GM06990 (cell line): ENCODE data around the gene RFTN1.

ENCODE experiments used
- DNase-seq: peaks from one replicate; pipeline ENCODE4 v3.0.0-alpha.2; 2011; ENCODE audit not compliant: insufficient read length; ENCODE audit errors: extremely low read depth
- H3K27me3 ChIP-seq: replicated peaks from 2 replicates; pipeline ENCODE4 v1.6.0; 2011; ENCODE audit warnings: low read length; ENCODE audit not compliant: control insufficient read depth, insufficient read depth
- H3K36me3 ChIP-seq: 2 replicates; pipeline ENCODE4 v1.5.1; 2011; ENCODE audit warnings: low read length; ENCODE audit not compliant: control insufficient read depth, insufficient read depth
- H3K4me3 ChIP-seq: replicated peaks from 2 replicates; pipeline ENCODE4 v1.5.1; 2011; ENCODE audit warnings: low read depth, mild to moderate bottlenecking, control low read depth, low read length
- TF ChIP-seq, protein P1 (sequence below): IDR thresholded peaks from 2 replicates; pipeline ENCODE4 v1.5.1; 2011; ENCODE audit warnings: low read length, control low read depth, mild to moderate bottlenecking, inconsistent platforms; ENCODE audit not compliant: insufficient read depth, poor library complexity, severe bottlenecking

RFTN1 gene

DNA sequence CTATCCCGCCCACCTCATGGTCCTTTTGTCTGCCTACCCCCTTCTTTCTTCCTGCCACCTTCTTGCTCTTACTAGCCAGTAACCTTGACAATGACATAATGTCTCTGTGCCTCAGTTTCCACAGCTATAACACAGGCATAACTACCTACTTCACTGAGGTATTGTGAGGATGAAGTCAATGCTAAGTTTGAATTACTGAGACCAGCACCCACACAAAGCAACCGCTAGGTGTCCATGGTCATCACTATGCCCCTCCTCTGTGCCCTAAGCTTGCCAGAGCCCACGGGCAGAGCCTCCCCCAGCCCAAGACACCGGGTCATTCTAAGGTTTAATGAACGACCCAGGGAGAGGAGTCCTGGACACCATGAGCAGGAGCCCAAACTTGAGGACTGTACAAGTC is 146.9 kb downstream of the RFTN1 start:
- no peak for DNase-seq

DNA sequence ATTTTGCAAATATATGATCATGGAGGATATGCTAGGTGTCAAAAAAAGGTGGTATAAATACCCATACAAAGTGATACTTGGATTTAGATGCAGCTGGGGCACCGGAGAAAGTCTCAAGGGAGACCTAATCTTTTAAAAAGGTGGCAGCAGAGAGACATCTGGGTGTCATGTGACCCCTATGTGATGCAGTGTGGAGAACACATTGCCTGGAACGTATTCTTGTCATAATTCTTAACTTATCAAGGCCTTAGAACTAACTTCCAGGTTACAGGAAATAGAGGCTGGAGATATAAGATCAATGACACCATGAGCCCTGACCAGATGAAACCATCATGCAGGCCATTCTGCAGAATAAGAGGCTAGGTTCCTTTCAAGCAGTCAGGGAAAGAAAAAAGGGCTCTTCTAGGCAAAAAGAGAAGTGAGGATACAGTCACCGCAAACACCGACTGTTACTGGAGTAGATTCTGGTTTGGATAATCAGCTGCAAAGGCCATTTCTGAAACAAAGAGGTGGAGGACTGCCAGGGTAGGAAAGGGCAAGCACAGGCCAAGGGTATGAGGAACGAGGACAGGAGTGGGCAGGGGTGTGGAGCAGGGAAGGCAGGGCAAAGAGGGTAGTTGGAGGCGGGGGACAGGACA is 147.9 kb downstream of the RFTN1 start:
- Histone ChIP-seq H3K4me3 (no peak overlapping the region), H3K27me3 (no peaks in the 10 kb centered on the region), H3K36me3 (peaks cover 45% of the 10 kb centered on the region)
- DNase-seq, result no peak
- TF ChIP-seq, protein P1, sequence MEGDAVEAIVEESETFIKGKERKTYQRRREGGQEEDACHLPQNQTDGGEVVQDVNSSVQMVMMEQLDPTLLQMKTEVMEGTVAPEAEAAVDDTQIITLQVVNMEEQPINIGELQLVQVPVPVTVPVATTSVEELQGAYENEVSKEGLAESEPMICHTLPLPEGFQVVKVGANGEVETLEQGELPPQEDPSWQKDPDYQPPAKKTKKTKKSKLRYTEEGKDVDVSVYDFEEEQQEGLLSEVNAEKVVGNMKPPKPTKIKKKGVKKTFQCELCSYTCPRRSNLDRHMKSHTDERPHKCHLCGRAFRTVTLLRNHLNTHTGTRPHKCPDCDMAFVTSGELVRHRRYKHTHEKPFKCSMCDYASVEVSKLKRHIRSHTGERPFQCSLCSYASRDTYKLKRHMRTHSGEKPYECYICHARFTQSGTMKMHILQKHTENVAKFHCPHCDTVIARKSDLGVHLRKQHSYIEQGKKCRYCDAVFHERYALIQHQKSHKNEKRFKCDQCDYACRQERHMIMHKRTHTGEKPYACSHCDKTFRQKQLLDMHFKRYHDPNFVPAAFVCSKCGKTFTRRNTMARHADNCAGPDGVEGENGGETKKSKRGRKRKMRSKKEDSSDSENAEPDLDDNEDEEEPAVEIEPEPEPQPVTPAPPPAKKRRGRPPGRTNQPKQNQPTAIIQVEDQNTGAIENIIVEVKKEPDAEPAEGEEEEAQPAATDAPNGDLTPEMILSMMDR, result no peak

More for the DNA sequence above, 146.9 kb downstream of the RFTN1 start:
- peaks cover 43% of the 10 kb centered on the region for H3K36me3 ChIP-seq
- H3K4me3 ChIP-seq, result no peak overlapping the region
- H3K27me3 ChIP-seq, result no peaks in the 10 kb centered on the region
- TF ChIP-seq, protein P1, result peak; percentile 41

DNA sequence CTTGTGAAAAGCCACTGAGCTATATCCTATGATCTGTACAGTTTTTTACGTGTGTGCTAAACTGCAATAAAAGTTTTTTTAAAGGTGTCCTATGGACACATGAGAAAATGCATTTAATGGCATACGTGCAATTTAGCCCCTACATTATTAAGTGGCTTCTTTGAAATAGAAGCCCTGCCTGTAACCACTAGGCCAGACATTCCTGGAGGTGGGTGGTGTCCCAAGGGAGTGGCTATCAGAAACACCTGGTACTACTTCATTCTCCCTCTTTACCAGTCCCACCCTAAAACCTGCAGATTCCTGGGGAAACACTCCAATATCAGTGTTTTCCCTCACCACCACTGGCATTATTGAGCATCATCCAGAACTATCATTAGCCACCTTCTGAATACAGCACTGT is 148.5 kb downstream of the RFTN1 start:
- no peaks in the 10 kb centered on the region for H3K27me3 ChIP-seq
- TF ChIP-seq, protein P1, result no peak
- H3K4me3 ChIP-seq, result no peak overlapping the region
- DNase-seq, result no peak
- H3K36me3 ChIP-seq, result peaks cover 44% of the 10 kb centered on the region

DNA sequence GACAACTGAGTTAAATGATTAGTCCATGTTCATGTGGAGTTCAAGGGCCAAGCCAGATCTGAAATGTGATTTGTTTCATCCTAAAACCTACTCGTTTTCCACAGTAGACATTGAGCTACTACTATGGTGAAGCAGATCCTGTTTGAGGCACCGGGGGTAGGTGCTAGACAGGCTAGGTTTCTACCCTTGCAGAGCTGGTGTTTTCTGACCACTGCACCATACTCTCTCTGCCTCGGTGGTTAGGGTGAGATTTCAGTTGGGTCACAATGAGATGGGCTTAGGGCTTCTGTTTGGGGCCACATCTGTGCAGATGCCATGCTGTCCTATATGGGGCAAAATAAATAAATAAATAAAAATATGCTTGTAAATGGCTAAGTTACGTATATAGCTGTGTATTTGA is 149.2 kb downstream of the RFTN1 start:
- Histone ChIP-seq H3K36me3 (peaks cover 41% of the 10 kb centered on the region), H3K27me3 (no peaks in the 10 kb centered on the region), H3K4me3 (no peak overlapping the region)
- TF ChIP-seq, protein P1, result no peak
- no peak for DNase-seq

DNA sequence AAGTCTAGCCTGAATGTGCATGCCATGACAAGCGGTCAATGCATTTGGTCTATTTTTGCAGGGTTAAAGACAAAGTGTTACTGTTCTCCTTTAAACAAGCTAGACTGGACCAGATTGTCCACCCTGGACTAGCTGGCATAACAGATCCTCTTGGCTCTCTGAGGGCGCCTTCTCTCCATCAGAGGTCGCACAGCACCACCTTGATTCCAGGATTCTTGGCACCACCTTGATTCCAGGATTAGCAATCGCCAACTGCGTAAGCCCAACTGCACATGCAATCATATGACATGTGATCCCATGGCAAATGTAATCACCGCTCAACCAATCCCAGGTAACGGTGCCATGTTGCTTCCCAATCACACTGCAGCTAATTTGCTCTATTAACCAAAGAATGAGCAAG is 149.9 kb downstream of the RFTN1 start:
- DNase-seq, result no peak
- Histone ChIP-seq H3K36me3 (peaks cover 36% of the 10 kb centered on the region), H3K27me3 (no peaks in the 10 kb centered on the region), H3K4me3 (no peak overlapping the region)
- TF ChIP-seq, protein P1, result no peak

DNA sequence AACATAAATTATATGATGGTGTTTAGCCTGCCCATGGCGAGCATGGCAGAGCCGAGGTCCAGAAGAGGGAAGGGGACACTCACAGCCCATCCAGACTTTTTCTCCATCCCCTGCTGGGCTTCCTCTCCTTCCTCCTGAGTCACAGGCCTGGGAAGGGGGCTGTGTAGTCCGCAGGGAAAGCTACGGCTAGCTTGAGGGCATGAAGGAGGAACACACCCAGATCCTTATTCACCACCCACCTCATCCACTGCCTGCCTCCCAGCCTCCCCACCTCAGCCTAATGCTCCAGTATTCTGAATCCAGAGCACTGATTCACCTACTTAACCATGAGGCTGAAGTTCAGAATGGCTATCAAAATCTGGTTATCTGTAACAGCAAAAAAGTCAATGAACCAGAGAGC is 150.7 kb downstream of the RFTN1 start:
- no peak for DNase-seq
- H3K36me3 ChIP-seq, result peaks cover 32% of the 10 kb centered on the region

More for the DNA sequence above, 150.7 kb downstream of the RFTN1 start:
- Histone ChIP-seq H3K4me3 (no peak overlapping the region), H3K27me3 (no peaks in the 10 kb centered on the region)
- TF ChIP-seq, protein P1, result no peak
